Measurements from ENCODE around the gene MARCKS.
A peak's percentile ranks its signal among the peaks of the same experiment; 100 is the strongest.

MARCKS gene, protein sequence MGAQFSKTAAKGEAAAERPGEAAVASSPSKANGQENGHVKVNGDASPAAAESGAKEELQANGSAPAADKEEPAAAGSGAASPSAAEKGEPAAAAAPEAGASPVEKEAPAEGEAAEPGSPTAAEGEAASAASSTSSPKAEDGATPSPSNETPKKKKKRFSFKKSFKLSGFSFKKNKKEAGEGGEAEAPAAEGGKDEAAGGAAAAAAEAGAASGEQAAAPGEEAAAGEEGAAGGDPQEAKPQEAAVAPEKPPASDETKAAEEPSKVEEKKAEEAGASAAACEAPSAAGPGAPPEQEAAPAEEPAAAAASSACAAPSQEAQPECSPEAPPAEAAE

DNA sequence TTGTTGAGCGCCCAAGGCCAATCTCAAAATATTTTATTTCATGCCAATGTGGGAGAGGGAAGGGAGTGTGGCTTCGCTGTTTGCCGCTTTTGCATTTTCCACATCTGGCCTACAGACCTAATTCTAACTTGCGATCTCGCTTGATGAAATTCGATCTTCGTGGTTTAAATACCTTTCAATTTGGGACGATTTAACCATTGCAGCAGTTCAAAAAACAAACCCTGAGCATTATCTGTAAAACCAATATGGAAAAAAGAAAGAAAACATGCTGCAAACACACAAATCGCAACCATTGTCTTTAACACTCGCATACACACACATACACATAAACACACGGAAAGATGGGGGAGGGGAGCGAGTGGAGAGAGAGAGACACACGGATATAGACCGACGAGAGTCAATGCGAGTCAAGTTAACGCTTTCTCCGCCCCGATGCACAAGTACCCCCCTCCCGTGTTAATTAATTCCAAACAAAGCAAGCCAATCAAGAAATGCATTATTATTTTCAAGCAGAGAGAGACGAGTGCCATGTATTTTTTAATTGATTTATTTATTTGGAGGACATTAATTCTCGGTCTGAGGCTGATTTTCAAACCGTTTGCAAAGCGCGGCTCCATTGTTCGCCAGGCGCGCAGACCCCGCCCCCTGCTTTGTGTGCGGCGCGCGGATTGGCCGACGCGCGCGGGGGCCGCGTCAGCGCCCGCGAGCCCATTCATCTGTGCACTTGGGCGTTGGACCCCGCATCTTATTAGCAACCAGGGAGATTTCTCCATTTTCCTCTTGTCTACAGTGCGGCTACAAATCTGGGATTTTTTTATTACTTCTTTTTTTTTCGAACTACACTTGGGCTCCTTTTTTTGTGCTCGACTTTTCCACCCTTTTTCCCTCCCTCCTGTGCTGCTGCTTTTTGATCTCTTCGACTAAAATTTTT lies at the start of gene MARCKS:
TSS of gene MARCKS (plus strand) at position 721 of the 931 bp plus-strand sequence. CDS start 401 bp downstream, outside the sequence.
- DNase-seq = peak; percentile 51

- no peak for DNase-seq
Measured at GRCh38 chr6:113809826-113810225, 47.3 kb upstream of the MARCKS start.

GRCh38 chr6:113813142-113813541 lies 44.0 kb upstream of the MARCKS start:
- no peak for DNase-seq

DNA sequence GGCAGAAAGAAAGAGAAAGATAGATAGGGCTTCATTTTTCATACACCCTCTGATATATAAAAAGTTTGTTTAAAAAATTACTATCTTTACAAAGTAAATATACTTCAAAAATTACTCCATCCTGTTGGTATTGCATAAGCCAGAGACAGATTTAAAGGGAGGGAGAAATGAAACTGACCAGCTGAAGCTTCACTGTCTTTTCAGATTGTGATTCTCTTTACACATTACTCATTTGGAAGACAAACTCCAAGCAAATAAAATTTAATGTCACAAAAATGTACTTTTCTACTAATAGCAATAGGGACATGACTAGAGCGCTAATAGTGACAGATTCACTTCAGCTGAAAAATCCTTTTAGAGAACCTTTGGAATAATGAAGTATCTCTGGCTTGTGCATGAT lies 38.6 kb upstream of the MARCKS start:
- no peak for DNase-seq

GRCh38 chr6:113819169-113819830 lies 37.8 kb upstream of the MARCKS start:
- no peak for DNase-seq

DNA sequence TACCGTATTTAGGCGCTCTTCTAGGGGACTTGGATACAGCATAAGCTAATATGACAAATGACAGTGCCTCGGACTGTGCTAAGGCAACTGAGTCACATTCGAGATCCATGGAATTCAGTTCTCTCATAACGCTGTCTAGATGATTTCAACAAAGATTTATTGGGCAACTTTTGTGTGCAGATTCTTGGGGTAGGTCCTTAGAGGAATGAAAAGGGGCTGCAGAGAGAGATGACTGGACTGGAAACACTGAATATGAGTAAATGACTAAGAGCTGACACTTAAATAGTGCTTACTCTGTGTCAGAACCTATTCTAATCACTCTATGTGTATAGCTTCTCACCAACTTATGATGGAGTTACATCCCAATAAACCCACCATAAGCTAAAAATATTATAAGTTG lies 36.4 kb upstream of the MARCKS start:
- DNase-seq = no peak

DNA sequence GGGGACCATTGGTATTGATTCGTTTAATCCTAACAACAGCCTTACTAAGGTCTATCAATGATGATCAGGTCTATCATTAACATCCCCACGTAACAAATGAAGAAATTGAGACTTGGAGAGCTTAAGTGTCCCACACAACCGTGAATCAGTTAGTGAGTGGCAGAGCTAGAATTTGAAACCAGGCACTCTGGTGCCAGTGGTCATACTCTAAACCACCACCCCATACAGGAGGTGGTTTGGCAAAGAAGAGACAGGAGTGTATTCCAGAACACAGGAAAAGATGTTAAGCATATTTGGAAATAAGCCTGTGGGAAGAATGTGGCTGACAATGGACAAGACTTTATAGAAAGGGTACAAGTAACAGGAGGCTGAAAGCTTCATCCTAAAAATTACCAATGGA lies 35.7 kb upstream of the MARCKS start:
- no peak for DNase-seq

DNA sequence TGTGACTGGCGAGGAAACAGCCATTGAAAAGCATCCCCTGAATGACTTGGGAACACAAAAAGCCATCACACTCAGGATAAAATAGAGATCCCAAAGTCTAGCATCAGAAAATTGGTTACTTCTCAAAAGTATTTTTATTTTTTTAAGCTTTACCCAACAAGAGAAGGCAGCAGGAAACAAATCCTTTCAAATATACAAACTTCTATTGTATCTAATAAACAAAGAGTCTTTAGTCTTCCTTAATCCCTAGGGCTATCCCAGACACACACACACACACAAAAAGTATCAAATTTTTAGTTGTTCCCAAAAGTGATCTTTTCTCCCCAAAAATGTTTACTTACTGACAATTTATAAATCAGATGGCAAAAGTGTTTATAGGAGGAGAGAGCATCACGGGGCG lies 33.2 kb upstream of the MARCKS start:
- DNase-seq = no peak

DNA sequence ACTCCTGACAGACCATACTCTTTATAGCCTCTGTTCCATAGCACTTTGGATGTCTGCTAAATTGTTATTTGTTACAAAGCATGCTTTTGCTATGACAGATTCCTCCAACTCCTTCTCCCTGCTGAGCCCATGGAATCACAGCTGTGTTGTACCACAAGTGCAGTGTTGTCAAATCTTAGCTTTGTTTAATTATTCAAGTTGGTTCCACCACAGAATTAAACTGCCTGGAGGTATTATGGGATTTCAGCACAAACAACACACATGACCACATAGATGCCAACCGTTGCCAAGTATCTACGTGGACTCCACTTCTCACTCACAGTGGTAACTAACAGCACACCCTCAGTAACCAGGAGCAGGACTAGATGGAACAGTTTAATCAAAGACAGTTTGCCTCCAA lies 32.7 kb upstream of the MARCKS start:
- DNase-seq = no peak

GRCh38 chr6:113824866-113825265 lies 32.3 kb upstream of the MARCKS start:
- no peak for DNase-seq

DNA sequence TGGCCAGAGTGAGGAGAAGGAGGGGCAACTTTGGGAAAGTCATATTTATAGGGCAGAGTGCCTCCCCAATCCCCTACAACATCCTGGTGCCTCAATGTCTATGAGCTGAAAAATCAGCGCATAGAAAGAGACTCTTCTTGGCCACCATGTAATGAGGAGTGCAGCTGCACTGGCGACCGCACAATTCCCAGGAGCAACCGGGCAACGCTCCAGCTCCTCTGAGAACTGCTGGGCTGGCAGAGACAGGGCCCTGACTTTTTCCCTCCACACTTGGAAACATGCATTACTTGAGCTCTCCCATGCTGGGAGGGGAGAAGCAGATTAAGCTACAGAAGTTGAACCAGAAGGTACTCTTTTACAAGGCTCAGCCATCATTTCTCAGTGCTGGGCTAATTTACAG lies 31.4 kb upstream of the MARCKS start:
- no peak for DNase-seq

DNA sequence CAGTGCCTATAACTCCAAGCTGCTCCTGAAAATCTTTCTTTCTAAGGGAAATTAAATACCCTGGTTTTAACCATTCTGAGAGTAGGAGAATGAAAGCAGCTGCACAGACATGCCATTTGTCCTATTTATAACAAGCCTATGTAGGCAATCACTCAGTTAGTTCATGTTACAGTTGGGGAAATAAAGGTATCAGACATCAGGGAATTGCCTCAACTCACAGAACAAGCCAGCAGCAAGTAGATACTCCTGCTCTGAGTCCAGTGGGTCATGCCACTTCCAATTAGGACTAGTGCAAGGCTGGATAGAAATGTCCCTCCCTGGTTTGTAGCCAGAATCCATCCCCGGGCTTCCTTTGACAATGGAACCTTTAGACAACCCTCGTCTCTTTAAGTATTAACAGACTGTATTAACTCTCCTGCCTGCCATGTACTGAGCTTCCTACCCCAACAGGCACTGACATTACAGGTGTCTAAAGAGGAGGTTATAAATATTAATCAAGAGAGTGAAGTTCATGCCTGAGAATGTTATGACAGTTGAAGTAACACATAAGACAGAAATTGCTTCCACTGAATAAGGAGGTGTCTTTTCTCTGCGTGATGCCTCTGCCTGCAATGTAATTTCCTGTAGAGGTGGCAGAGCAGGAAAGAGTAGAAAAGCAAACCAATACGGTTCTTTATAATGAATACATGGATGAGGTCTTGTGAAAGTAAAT lies 28.0 kb upstream of the MARCKS start:
- no peak for DNase-seq

DNA sequence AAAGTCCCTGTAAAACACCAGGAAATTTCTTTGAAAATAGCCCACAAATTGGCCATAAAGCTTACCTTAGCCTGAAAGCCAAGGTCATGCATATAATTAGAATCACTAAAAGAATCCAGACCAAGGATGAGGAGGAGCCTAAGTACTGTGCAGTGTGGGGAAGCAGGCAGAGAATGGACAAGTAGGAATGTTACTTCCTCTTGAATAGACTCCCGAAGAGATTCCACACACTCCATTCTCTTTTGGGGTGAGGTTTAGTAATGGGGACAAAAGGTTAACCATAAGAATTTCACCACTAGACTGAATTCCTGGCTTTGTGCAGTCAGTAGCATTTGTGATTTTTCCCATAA lies 27.5 kb upstream of the MARCKS start:
- DNase-seq = no peak

DNA sequence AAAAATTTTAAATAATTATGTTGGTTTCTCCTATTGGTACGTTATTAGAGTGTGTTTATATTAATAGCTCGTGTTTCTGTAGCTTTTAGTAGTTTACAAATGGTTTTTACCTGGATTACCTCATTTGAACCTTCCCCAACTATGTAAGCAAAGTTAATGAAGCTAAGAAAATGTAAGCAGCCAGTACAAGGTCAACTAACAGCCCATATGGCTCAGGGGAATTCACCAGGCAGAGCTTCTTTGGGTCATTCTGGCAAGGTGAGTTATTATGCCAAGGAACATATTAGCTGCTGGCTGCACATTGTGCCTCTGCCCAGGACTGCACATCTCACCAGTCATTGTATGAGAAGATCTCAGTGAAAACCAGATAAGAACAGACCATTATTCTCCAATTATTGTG lies 27.0 kb upstream of the MARCKS start:
- DNase-seq = no peak

- DNase-seq = no peak
Measured at GRCh38 chr6:113833537-113833936, 23.6 kb upstream of the MARCKS start.

- no peak for DNase-seq
Measured at GRCh38 chr6:113837170-113837569, 20.0 kb upstream of the MARCKS start.

DNA sequence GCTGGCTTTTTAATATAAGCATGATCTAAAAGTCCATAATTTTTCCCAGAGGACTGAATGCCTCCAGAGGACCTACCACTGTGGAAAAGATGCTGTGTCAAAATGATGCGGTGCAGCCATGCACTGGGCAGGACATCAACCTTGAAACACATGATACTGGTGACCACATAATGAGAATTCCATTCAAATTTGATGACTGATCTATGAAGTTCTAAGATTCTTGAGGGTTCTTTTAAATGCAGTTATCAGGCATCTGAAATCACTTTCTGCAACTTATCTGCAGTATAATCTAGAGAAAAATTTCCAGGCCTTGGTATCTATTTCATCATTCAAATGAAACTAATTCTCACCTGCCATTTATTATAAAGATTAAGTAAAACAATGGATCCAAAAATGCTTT lies 15.0 kb upstream of the MARCKS start:
- DNase-seq = no peak

GRCh38 chr6:113843500-113844073 lies 13.6 kb upstream of the MARCKS start:
- DNase-seq = no peak

DNA sequence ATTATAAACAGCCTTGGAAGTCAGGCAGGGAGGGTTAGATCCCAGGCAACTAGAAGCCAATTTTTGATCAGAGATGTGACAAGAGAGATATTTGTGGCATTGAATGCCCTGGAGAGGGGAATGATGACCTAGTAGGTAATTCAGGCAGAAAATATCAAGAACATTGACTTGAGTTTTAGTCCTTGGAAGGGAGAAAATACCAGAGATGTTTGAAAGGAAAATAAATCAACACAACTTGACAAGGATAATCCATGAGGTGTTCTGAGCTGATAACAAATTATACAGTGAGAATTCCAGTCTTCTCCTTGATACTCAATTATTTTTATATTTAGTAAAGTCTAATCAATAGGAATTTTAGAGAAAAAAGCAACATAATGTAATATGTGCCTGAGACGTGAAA lies 10.6 kb upstream of the MARCKS start:
- DNase-seq = no peak

DNA sequence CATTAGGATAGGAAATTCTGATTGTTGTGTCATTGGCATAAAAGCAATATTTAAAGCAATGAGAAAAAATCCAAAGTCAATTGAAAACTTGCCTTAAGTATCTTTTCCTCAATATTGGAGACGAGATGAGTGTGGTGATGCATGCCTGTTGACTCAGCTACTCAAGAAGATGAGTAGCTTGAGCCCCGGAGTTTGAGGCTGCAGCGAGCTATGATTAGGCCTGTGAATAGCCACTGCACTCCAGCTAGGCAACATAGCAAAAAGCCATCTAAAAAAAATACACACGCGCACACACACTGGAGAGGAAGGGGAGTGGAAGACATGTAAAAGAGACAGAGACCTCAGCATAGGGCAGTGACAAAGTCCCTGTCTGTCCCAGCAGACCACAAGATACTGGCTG lies 9.7 kb upstream of the MARCKS start:
- no peak for DNase-seq

DNA sequence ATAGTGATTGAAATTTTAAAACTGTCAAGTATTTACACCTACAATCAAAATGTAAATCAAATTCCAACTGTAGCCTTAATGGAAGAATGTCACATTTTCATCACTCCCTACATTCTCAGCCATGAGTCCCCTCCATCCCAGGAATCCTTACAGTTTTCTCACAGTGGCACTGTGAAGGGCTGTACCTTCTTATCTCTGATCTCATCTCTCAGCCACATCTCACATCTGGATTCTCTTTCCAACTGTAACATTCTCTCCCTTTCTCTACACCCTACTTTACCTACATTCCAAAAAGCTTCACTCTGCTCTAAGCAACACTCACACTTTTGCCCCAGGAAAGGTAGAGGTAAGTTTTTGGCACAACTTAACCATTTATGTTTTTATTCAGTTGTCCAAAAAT lies 8.9 kb upstream of the MARCKS start:
- no peak for DNase-seq

DNA sequence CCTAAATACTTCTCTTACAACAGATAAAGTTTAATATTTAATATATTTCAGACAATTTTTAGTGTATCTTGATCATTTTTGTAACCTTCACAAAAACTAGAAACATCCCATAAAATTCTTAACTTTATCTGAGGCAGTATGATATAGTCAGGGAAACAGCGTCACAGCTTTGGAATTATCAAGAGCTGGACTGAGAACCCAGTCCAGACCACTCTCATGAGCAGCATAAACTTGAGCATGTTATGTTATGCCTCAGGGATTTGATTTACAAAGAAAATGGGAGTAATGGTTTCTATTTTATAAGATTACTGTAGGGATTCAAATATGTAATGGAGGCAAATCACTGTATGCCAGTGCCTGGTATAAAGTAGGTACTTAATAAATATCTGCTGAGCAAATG lies 8.3 kb upstream of the MARCKS start:
- DNase-seq = no peak

- DNase-seq = no peak
Measured at GRCh38 chr6:113853252-113853651, 3.9 kb upstream of the MARCKS start.
